GM13977 (cell line): ENCODE measurements around the gene DPH6.

Experiments
- DNase-seq: peaks from one replicate; pipeline ENCODE4 v3.0.0; 2012; ENCODE audit warnings: low spot score
- CTCF ChIP-seq: IDR thresholded peaks from 2 replicates; pipeline ENCODE4 v1.5.1; 2012; ENCODE audit warnings: mild to moderate bottlenecking, control low read depth; ENCODE audit not compliant: insufficient read depth; ENCODE audit errors: extremely low read depth, missing control alignments
- in situ Hi-C: fragments of 300-500 bp; cut with MboI; formaldehyde crosslinking; loops from one replicate; pipeline ENCODE4 v1.12.0; 2022; ENCODE audit warnings: low sequenced_read_pairs, low pct_unique_long_range_greater_than_20kb, mixed read lengths, inconsistent platforms; ENCODE audit not compliant: unreplicated experiment

Gene DPH6

GRCh38 chr15:35495080-35495479 is 50.9 kb downstream of the DPH6 start:
- in situ Hi-C loops: no loop called here
- no peak for DNase-seq
- no peak for TF ChIP-seq CTCF

GRCh38 chr15:35491999-35492398 is 54.0 kb downstream of the DPH6 start:
- in situ Hi-C loops: no loop called here
- no peak for DNase-seq
- TF ChIP-seq CTCF: no peak

- DNase-seq: no peak
- TF ChIP-seq CTCF: no peak
- in situ Hi-C loops: no loop called here
Observed at GRCh38 chr15:35491173-35491572, 54.8 kb downstream of the DPH6 start.

- in situ Hi-C loops: no loop called here
- no peak for DNase-seq
- TF ChIP-seq CTCF: no peak
Observed at GRCh38 chr15:35490511-35490910, 55.5 kb downstream of the DPH6 start.

GRCh38 chr15:35487417-35487816 is 58.5 kb downstream of the DPH6 start:
- DNase-seq: no peak
- in situ Hi-C loops: no loop called here

GRCh38 chr15:35486296-35486695 is 59.7 kb downstream of the DPH6 start:
- no peak for DNase-seq
- TF ChIP-seq CTCF: no peak
- in situ Hi-C loops: no loop called here

More at GRCh38 chr15:35487417-35487816, 58.5 kb downstream of the DPH6 start:
- TF ChIP-seq CTCF: no peak

- TF ChIP-seq CTCF: no peak
- in situ Hi-C loops: no loop called here
- no peak for DNase-seq
Observed at GRCh38 chr15:35485411-35485810, 60.6 kb downstream of the DPH6 start.
